Neural cell (in vitro differentiated cells): Measurements from ENCODE around the gene CYP8B1. TPM values are rescaled to one million over a fixed set of nuclear protein-coding genes. Genes with fewer than 3 reads are reported as not detected.

Experiments used
- H2AFZ ChIP-seq: fragments of 200-600, 300-800 bp; sonication (generic), shearing (Covaris generic); 2 replicates; pipeline ENCODE4 v1.6.0; 2014; ENCODE audit warnings: low read depth, mild to moderate bottlenecking, antibody characterized with exemption, low read length, moderate library complexity
- H3F3A ChIP-seq: fragments of 200-600 bp; shearing (Covaris generic); 2 replicates; pipeline ENCODE4 v1.6.1; 2016; ENCODE audit warnings: mild to moderate bottlenecking, moderate library complexity, mixed read lengths, antibody characterized with exemption, low read length; ENCODE audit not compliant: insufficient read depth, poor library complexity, severe bottlenecking
- H3K27ac ChIP-seq: fragments of 200-600, 300-800 bp; sonication (generic), shearing (Covaris generic); 2 replicates; pipeline ENCODE4 v1.5.1; 2014; ENCODE audit warnings: mild to moderate bottlenecking, low read length, moderate library complexity
- H3K27me3 ChIP-seq: fragments of 300-800, 200-600 bp; sonication (generic), shearing (Covaris generic); 2 replicates; pipeline ENCODE4 v1.6.0; 2014; ENCODE audit warnings: mild to moderate bottlenecking, low read depth, low read length, moderate library complexity; ENCODE audit not compliant: insufficient read depth
- H3K36me3 ChIP-seq: fragments of 300-800, 200-600 bp; sonication (generic), shearing (Covaris generic); 2 replicates; pipeline ENCODE4 v1.5.1; 2014; ENCODE audit warnings: mild to moderate bottlenecking, antibody characterized with exemption, low read length, moderate library complexity; ENCODE audit not compliant: insufficient read depth
- H3K4me2 ChIP-seq: fragments of 300-800, 200-600 bp; sonication (generic), shearing (Covaris generic); 2 replicates; pipeline ENCODE4 v1.6.0; 2014; ENCODE audit warnings: mild to moderate bottlenecking, low read length
- H3K4me3 ChIP-seq: fragments of 300-800, 200-600 bp; sonication (generic), shearing (Covaris generic); 2 replicates; pipeline ENCODE4 v1.5.1; 2014; ENCODE audit warnings: mild to moderate bottlenecking, low read length, moderate library complexity
- H3K79me2 ChIP-seq: fragments of 200-600 bp; shearing (Covaris generic); replicated peaks from 2 replicates; pipeline ENCODE4 v1.6.0; 2014; ENCODE audit warnings: mild to moderate bottlenecking, low read length, moderate library complexity; ENCODE audit not compliant: insufficient read depth
- H3K9ac ChIP-seq: fragments of 300-800, 200-600 bp; sonication (generic), shearing (Covaris generic); 2 replicates; pipeline ENCODE4 v1.6.1; 2016; ENCODE audit warnings: mild to moderate bottlenecking, low read length, mixed read lengths
- H3K9me2 ChIP-seq: fragments of 200-600 bp; shearing (Covaris generic); 2 replicates; pipeline ENCODE4 v1.6.1; 2016; ENCODE audit warnings: mild to moderate bottlenecking, low read length, mixed read lengths; ENCODE audit not compliant: insufficient read depth
- H3K9me3 ChIP-seq: fragments of 200-600, 300-800 bp; sonication (generic), shearing (Covaris generic); 2 replicates; pipeline ENCODE4 v1.6.1; 2016; ENCODE audit warnings: mild to moderate bottlenecking, mixed run types, low read length, moderate library complexity, mixed read lengths
- H4K20me1 ChIP-seq: fragments of 200-600 bp; shearing (Covaris generic); 2 replicates; pipeline ENCODE4 v1.6.1; 2016; ENCODE audit warnings: mild to moderate bottlenecking, mixed run types; ENCODE audit not compliant: insufficient read depth
- EP300 ChIP-seq: fragments of 450-650 bp; conservative IDR thresholded peaks from 2 replicates; pipeline ENCODE4 v1.6.1; 2014; ENCODE audit warnings: antibody characterized with exemption, mild to moderate bottlenecking, moderate library complexity; ENCODE audit not compliant: poor library complexity, severe bottlenecking
- EZH2 ChIP-seq: fragments of 200-600, 300-800 bp; shearing (Covaris generic), sonication (generic); IDR thresholded peaks from 2 replicates; pipeline ENCODE4 v1.6.1; 2014; ENCODE audit warnings: antibody characterized with exemption, low read length, borderline replicate concordance, mild to moderate bottlenecking; ENCODE audit not compliant: insufficient read depth, poor library complexity, severe bottlenecking
- MXI1 ChIP-seq: fragments of 450-650 bp; conservative IDR thresholded peaks from 2 replicates; pipeline ENCODE4 v1.6.1; 2014; ENCODE audit warnings: antibody characterized with exemption, mild to moderate bottlenecking; ENCODE audit not compliant: poor library complexity, severe bottlenecking
- POLR2AphosphoS5 ChIP-seq: IDR thresholded peaks from 2 replicates; pipeline ENCODE4 v1.6.1; 2012
- RAD21 ChIP-seq: fragments of 450-650 bp; conservative IDR thresholded peaks from 2 replicates; pipeline ENCODE4 v1.6.1; 2014; ENCODE audit warnings: antibody characterized with exemption, mild to moderate bottlenecking, moderate library complexity
- SMC3 ChIP-seq: fragments of 450-650 bp; conservative IDR thresholded peaks from 2 replicates; pipeline ENCODE4 v1.6.1; 2014; ENCODE audit warnings: antibody characterized with exemption, mild to moderate bottlenecking, moderate library complexity; ENCODE audit not compliant: poor library complexity
- TAF1 ChIP-seq: IDR thresholded peaks from 2 replicates; pipeline ENCODE4 v1.6.1; 2012; ENCODE audit warnings: low read depth
- polyA plus RNA-seq: library from polyadenylated mRNA; depleted of rRNA; stranded (reverse); fragments of >200 nt; gene quantifications from 2 replicates; pipeline ENCODE4 v1.2.3, GENCODE V29; 2014
- TF ChIP-seq, protein P1 (sequence below): fragments of 450-650 bp; IDR thresholded peaks from 2 replicates; pipeline ENCODE4 v1.5.1; 2014; ENCODE audit warnings: antibody characterized with exemption, mild to moderate bottlenecking, moderate library complexity; ENCODE audit not compliant: poor library complexity, severe bottlenecking
- TF ChIP-seq, protein P2 (sequence below): IDR thresholded peaks from 2 replicates; pipeline ENCODE4 v1.6.1; 2012; ENCODE audit warnings: borderline replicate concordance

Gene CYP8B1
- polyA plus RNA-seq, 1 donor from 2014 or later: not detected

DNA sequence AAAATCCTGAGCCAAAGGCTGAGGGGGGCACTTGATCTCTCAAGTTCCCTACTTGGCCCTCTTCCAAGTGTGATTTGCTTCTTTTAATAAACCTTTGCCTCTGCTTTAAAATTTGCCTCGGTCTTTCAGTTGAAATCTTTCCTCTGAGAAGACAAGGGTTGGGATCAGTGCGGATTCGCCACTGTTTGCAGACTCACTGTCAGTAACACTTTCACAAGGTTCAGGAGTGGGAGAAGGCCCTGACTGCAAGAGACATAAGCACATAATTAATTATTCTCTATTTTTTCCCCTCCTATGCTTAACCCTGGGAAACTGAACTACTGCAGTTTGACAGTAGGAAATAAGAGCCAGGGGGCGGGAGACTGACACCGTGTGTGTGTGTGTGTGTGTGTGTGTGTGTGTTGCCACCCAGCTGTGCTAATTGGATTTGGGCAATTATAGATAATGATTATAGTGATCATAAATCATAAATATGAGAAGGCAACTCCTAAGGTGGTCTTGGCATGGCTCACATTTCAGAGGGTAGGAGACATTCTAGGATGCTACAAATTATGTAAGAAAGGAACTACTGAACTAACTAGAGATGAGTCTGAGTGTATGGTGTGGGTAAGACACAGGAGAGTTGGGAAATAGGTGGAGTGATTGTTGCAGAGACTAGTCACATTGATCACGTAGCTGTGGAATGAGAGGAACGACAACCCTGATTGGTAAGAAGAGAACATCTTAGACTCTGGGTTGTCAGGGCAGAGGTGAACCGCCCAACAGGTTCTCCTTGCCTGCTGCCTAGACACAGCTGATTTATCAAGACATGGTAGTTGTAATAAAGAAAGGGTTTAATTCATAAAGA, 24.8 kb upstream of the CYP8B1 start:
- Histone ChIP-seq H3K79me2 (no peaks in the 10 kb centered on the region), H3K9ac (no peak overlapping the region), H3K36me3 (no peaks in the 10 kb centered on the region), H4K20me1 (no peaks in the 10 kb centered on the region), H3K4me2 (no peak overlapping the region), H3K4me3 (no peak overlapping the region), H3K9me3 (no peaks in the 10 kb centered on the region), H3K27ac (no peak overlapping the region), H2AFZ (no peak overlapping the region), H3K9me2 (no peaks in the 10 kb centered on the region), H3K27me3 (no peaks in the 10 kb centered on the region), H3F3A (no peaks in the 10 kb centered on the region)
- TF ChIP-seq MXI1: no peak
- TF ChIP-seq, protein P1, sequence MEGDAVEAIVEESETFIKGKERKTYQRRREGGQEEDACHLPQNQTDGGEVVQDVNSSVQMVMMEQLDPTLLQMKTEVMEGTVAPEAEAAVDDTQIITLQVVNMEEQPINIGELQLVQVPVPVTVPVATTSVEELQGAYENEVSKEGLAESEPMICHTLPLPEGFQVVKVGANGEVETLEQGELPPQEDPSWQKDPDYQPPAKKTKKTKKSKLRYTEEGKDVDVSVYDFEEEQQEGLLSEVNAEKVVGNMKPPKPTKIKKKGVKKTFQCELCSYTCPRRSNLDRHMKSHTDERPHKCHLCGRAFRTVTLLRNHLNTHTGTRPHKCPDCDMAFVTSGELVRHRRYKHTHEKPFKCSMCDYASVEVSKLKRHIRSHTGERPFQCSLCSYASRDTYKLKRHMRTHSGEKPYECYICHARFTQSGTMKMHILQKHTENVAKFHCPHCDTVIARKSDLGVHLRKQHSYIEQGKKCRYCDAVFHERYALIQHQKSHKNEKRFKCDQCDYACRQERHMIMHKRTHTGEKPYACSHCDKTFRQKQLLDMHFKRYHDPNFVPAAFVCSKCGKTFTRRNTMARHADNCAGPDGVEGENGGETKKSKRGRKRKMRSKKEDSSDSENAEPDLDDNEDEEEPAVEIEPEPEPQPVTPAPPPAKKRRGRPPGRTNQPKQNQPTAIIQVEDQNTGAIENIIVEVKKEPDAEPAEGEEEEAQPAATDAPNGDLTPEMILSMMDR: no peak
- TF ChIP-seq, protein P2, sequence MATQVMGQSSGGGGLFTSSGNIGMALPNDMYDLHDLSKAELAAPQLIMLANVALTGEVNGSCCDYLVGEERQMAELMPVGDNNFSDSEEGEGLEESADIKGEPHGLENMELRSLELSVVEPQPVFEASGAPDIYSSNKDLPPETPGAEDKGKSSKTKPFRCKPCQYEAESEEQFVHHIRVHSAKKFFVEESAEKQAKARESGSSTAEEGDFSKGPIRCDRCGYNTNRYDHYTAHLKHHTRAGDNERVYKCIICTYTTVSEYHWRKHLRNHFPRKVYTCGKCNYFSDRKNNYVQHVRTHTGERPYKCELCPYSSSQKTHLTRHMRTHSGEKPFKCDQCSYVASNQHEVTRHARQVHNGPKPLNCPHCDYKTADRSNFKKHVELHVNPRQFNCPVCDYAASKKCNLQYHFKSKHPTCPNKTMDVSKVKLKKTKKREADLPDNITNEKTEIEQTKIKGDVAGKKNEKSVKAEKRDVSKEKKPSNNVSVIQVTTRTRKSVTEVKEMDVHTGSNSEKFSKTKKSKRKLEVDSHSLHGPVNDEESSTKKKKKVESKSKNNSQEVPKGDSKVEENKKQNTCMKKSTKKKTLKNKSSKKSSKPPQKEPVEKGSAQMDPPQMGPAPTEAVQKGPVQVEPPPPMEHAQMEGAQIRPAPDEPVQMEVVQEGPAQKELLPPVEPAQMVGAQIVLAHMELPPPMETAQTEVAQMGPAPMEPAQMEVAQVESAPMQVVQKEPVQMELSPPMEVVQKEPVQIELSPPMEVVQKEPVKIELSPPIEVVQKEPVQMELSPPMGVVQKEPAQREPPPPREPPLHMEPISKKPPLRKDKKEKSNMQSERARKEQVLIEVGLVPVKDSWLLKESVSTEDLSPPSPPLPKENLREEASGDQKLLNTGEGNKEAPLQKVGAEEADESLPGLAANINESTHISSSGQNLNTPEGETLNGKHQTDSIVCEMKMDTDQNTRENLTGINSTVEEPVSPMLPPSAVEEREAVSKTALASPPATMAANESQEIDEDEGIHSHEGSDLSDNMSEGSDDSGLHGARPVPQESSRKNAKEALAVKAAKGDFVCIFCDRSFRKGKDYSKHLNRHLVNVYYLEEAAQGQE: no peak
- no peak for TF ChIP-seq POLR2AphosphoS5
- no peak for TF ChIP-seq TAF1
- no peak for TF ChIP-seq EZH2
- TF ChIP-seq SMC3: no peak
- TF ChIP-seq RAD21: no peak
- no peak for TF ChIP-seq EP300

DNA sequence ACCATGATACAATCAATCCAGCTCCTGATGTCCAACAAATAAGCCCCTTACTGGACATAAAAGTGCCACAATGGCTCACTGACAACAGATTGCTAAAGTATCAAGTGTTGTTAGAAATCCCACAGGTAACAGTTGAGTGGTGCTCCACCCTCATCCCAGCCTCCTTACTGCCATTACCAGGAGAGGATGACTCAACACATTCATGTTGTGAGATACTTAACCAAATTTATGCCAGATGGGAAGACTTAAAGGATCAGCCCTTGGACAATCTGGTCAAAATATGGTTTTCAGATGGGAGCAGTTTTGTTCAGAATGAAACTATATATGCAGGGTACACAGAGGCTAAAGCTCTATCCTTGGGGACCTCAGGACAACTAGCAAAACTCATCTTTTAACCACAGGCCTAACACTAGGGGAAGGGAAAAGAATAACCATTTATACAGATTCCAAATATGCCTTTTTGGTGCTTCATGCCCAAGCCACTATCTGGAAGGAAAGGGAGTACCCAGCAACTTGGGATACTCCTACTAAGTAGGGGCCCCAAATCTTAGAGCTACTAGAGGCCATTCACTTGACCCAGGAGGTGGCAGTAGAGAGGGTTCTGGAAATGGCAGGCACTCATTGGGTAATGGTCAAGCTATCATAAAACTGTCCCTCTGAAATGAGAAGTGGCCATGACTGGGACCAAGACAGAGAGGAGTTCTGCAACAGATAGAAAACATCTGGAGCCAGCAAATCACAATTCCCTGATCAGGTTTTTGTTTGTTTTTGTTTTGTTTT, 23.4 kb upstream of the CYP8B1 start:
- TF ChIP-seq POLR2AphosphoS5: no peak
- TF ChIP-seq RAD21: no peak
- no peak for TF ChIP-seq MXI1
- no peak for TF ChIP-seq EZH2
- TF ChIP-seq SMC3: no peak
- H4K20me1 ChIP-seq: no peaks in the 10 kb centered on the region

More for the DNA sequence above, 23.4 kb upstream of the CYP8B1 start:
- no peak overlapping the region for H3K9ac ChIP-seq
- H3K4me2 ChIP-seq: no peak overlapping the region
- H3K4me3 ChIP-seq: no peak overlapping the region
- H3K36me3 ChIP-seq: no peaks in the 10 kb centered on the region
- H2AFZ ChIP-seq: no peak overlapping the region
- no peaks in the 10 kb centered on the region for H3K27me3 ChIP-seq
- no peaks in the 10 kb centered on the region for H3K79me2 ChIP-seq
- H3K27ac ChIP-seq: no peak overlapping the region
- no peaks in the 10 kb centered on the region for H3K9me2 ChIP-seq
- no peaks in the 10 kb centered on the region for H3F3A ChIP-seq
- no peaks in the 10 kb centered on the region for H3K9me3 ChIP-seq
